Kidney tubule cell (primary cell): ENCODE measurements around the gene PNLIPRP3.

Experiments
- DNase-seq: peaks from one replicate; pipeline ENCODE4 v3.0.0-alpha.2; 2018; ENCODE audit warnings: low spot score

Gene PNLIPRP3

DNA sequence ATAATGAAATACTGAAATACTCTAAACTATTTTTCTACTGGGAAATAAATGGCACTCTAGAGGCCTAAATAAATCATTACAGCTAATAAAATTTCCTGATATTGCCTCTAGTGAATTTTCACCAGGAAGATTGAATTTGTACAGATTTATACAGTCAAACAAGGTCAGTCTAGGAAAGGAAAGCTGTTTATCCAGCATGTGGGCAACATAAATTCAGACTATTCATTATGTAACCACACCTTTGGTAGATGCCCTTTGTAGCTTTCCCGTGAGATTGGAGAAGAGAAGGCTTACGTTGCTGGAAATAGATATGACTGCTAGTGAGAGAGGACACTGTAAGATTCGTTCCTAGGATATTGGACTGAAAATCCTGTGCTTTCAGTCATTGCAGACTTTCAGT is 82.9 kb downstream of the PNLIPRP3 start:
- DNase-seq: no peak

DNA sequence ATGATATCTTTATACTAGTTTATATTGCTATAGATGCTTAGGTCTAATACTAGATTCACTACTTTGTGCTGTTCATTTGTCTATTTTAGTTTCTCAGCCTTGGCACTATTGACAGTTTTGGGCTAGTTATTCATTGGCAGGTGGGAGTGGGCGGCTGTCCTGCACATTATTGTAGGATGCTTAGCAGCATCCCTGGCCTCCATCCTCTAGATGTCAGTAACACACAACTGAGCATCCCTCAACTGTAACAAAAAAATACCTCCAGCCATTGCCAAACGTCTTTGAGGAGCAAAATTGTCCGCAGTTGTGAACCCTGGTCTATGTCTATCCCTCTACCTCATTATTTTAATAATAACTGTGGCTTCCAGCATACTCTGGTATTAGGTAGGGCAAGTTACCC is 83.7 kb downstream of the PNLIPRP3 start:
- no peak for DNase-seq

DNA sequence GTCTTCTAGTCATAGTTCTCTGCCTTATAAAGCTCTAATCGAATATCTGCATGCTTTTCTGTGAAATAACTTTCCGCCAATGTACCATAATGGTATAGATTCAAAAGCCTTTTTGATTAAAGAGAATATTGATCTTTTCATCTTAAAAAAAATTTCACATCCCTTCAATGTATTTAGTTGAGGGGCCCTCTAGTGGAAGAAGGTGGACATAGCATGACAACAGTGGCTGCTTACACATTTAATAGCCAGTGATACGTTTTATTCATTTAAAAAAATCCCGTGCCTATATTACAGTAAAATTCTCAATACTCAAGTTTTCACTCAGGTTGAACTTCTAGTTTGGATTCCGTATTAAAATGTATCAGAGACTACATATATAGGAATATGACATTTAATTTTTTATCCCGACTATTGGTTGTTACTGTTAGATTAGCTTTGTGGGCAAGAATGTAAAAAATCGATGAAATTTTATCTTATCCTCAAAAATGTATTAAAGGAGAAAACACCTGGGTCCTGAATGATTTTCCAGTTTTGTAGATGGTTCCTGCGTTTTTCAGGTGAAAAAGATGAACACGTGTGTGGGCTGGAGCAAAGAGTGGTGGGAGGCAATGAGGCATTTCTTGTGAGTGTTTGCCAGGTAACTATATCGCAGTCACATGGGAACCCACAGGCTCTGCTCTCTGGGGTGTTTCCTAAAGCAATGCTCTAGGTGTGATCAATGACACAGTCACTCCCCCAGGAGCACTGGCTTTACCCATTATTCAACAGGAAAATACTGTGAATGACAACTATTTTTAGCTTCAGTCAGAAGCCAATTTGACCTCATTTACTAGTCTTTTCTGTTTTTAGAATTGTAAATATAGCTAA is 94.0 kb downstream of the PNLIPRP3 start:
- DNase-seq: peak; percentile 41

DNA sequence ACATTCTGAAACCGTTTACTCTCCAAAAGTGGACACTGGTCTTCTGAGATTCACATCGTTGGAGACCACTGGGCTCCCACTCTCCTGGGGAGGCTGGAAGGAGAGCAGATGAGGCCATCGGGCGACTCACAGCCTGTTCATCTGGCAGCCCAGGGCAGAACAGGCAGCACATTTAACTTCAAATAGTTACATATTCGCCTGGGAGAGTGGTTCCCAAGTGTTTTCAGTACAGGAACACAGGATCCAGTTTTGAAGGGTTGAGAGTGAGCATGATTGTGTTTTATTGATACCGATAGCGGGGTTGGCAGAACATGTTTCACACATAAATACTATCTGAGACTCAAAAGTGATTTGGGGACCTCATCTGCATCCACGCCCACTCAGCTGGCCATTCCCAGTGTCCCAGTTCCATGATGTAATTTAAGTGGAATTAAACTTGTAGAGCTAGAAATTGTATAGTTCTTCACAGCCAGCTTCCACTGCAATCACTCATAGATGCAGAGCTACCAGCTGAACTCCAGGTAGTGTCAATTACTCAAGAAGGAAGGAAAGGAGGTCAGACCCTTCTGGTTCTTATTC is 95.2 kb downstream of the PNLIPRP3 start:
- DNase-seq: peak; percentile 4

DNA sequence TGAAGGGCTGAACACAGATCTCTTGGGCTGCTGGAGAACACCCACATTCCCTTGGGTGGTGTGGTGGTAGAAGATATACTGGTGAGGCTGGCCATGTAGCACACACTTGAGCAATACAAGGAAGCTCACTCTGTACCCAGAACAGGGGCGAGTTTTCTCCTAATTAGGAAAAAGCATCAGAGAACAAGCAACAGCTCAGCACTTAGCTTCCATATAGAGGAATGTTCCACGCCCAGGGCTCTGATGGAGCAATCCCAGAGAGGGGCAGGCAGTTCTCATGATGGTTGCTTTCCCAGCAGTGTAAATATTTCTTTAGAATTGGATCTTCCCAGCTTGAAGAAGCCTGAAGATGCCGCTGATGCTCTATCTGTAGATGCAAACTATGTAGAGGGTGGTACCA is 97.1 kb downstream of the PNLIPRP3 start:
- no peak for DNase-seq

DNA sequence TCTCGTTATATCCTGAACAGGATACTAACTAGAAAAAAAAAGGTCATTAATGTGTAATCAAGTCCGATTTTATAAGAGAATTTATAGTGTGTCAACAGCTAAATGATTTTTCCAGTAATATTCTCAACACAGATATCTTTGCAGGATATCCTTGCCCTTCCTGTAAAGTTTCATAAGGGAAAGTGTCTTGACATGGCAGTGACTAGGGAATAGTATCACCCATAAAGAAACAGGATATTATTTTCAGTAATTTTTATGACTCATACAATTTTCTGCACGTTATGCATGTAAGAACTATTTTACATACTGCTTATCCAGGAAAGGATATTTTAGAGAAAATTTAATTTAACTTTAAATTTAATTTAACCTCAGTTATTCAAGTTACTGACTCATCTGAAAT is 98.6 kb downstream of the PNLIPRP3 start:
- no peak for DNase-seq
